LoVo (cell line): Measurements from ENCODE around the gene CXCL17.
"Not testable (repeated sequence)": the region's sequence is repeated elsewhere in the genome, so short reads cannot be mapped to it uniquely, and the experiment has no call there.

Experiments used
- DNase-seq: peaks from one replicate; pipeline ENCODE4 v3.0.0-alpha.2; 2016; ENCODE audit warnings: low spot score

CXCL17 gene

GRCh38 chr19:42465827-42466280 is 23.1 kb upstream of the CXCL17 start:
- DNase-seq, result no peak

- DNase-seq, result no peak
These were observed 19.1 kb upstream of the CXCL17 start for GRCh38 chr19:42461700-42462324.

GRCh38 chr19:42461231-42461630 is 18.5 kb upstream of the CXCL17 start:
- DNase-seq, result not testable (repeated sequence)

- no peak for DNase-seq
These were observed 17.2 kb upstream of the CXCL17 start for GRCh38 chr19:42459926-42460325.

- DNase-seq, result peak; percentile 93
These were observed 12.9 kb upstream of the CXCL17 start for GRCh38 chr19:42455621-42456081.

GRCh38 chr19:42455086-42455485 is 12.3 kb upstream of the CXCL17 start:
- no peak for DNase-seq

GRCh38 chr19:42452590-42452989 is 9.8 kb upstream of the CXCL17 start:
- DNase-seq, result no peak

- peak; percentile 91 for DNase-seq
These were observed 7.7 kb upstream of the CXCL17 start for GRCh38 chr19:42450314-42450934.

GRCh38 chr19:42448306-42448705 is 5.6 kb upstream of the CXCL17 start:
- not testable (repeated sequence) for DNase-seq

GRCh38 chr19:42445948-42446347 is 3.2 kb upstream of the CXCL17 start:
- DNase-seq, result no peak

- DNase-seq, result peak; percentile 60
These were observed 1.2 kb upstream of the CXCL17 start for GRCh38 chr19:42443944-42444398.

- DNase-seq, result no peak
These were observed 1.7 kb downstream of the CXCL17 start for GRCh38 chr19:42441049-42441445.

- DNase-seq, result peak; percentile 69
These were observed 2.2 kb downstream of the CXCL17 start for GRCh38 chr19:42440357-42441048.

GRCh38 chr19:42436006-42436405 is 6.7 kb downstream of the CXCL17 start:
- DNase-seq, result no peak

GRCh38 chr19:42435316-42435715 is 7.4 kb downstream of the CXCL17 start:
- no peak for DNase-seq

GRCh38 chr19:42433503-42434260 is 9.1 kb downstream of the CXCL17 start:
- peak; percentile 88 for DNase-seq

GRCh38 chr19:42431486-42431885 is 11.3 kb downstream of the CXCL17 start:
- no peak for DNase-seq

- DNase-seq, result no peak
These were observed 14.1 kb downstream of the CXCL17 start for GRCh38 chr19:42428676-42429075.

- no peak for DNase-seq
These were observed 15.4 kb downstream of the CXCL17 start, which contains the start of gene LIPE for GRCh38 chr19:42427313-42427712. Gene LIPE, minus strand, starts transcription at chr19:42427388. Its CDS starts 239 bp downstream, at chr19:42427149.

- no peak for DNase-seq
These were observed 16.1 kb downstream of the CXCL17 start for GRCh38 chr19:42426643-42427042.

GRCh38 chr19:42424712-42425131 is 18.0 kb downstream of the CXCL17 start:
- no peak for DNase-seq

- no peak for DNase-seq
These were observed 18.4 kb downstream of the CXCL17 start for GRCh38 chr19:42424345-42424707.
